Smooth muscle cell (in vitro differentiated cells): ENCODE measurements around the gene PTH1R. TPM values are rescaled to one million over a fixed set of nuclear protein-coding genes. Genes with fewer than 3 reads are reported as not detected.

Experiments used
- DNase-seq: peaks from one replicate; lab custom pipeline; 2025; ENCODE audit not compliant: unreplicated experiment; lab: John Stamatoyannopoulos, UW
- H2AFZ ChIP-seq: fragments of 200-600 bp; sonication (generic); 2 replicates; pipeline ENCODE4 v1.6.0; 2016; ENCODE audit warnings: antibody characterized with exemption, low read depth, mild to moderate bottlenecking
- H3F3A ChIP-seq: fragments of 200-600 bp; sonication (generic); 2 replicates; pipeline ENCODE4 v1.6.0; 2017; ENCODE audit warnings: antibody characterized with exemption, low read depth
- H3K27ac ChIP-seq: fragments of 200-600 bp; sonication (generic); 2 replicates; pipeline ENCODE4 v1.5.1; 2016; ENCODE audit warnings: low read depth, mild to moderate bottlenecking
- H3K27me3 ChIP-seq: fragments of 200-600 bp; sonication (generic); 2 replicates; pipeline ENCODE4 v1.6.1; 2016; ENCODE audit warnings: low read depth, mild to moderate bottlenecking
- H3K36me3 ChIP-seq: fragments of 200-600 bp; sonication (generic); 2 replicates; pipeline ENCODE4 v1.5.1; 2016; ENCODE audit warnings: low read depth
- H3K4me1 ChIP-seq: fragments of 200-600 bp; sonication (generic); 2 replicates; pipeline ENCODE4 v1.5.1; 2016; ENCODE audit warnings: low read depth
- H3K4me2 ChIP-seq: fragments of 200-600 bp; sonication (generic); 2 replicates; pipeline ENCODE4 v1.6.0; 2016; ENCODE audit warnings: mild to moderate bottlenecking
- H3K4me3 ChIP-seq: fragments of 200-600 bp; sonication (generic); 2 replicates; pipeline ENCODE4 v1.5.1; 2016; ENCODE audit warnings: mild to moderate bottlenecking
- H3K79me2 ChIP-seq: fragments of 200-600 bp; sonication (generic); 2 replicates; pipeline ENCODE4 v1.6.0; 2016; ENCODE audit warnings: low read depth, mild to moderate bottlenecking
- H3K9ac ChIP-seq: fragments of 200-600 bp; sonication (generic); 2 replicates; pipeline ENCODE4 v1.6.0; 2016; ENCODE audit warnings: low read depth
- H3K9me3 ChIP-seq: fragments of 200-600 bp; sonication (generic); replicated peaks from 2 replicates; pipeline ENCODE4 v1.5.1; 2016; ENCODE audit warnings: low read depth
- H4K20me1 ChIP-seq: fragments of 200-600 bp; sonication (generic); 2 replicates; pipeline ENCODE4 v1.6.0; 2016; ENCODE audit warnings: low read depth
- CTCF ChIP-seq: fragments of 200-600 bp; sonication (generic); IDR thresholded peaks from 2 replicates; pipeline ENCODE4 v1.5.1; 2017; ENCODE audit warnings: borderline replicate concordance, mild to moderate bottlenecking, antibody characterized with exemption; ENCODE audit not compliant: insufficient read depth, poor library complexity, severe bottlenecking
- WGBS: methylation state at CpG from one replicate; pipeline ENCODE4 v1.1.7; 2016; ENCODE audit warnings: low lambda C conversion rate; 5-methylcytosine and 5-hydroxymethylcytosine counted together
- polyA plus RNA-seq: library from polyadenylated mRNA; unstranded; fragments of >200 nt; fragmentation: Nextera tagmentation; extraction: Ambion mirVana; gene quantifications from 2 replicates; pipeline ENCODE4 v1.2.1, GENCODE V29; 2016
- total RNA-seq: library from RNA; depleted of rRNA; stranded (reverse); fragments of >200 nt; gene quantifications from 2 replicates; pipeline ENCODE4 v1.2.3, GENCODE V29; 2014

Gene PTH1R
- total and polyA plus RNA-seq, 2 experiments from 2014 or later = 17.7 to 50.6 TPM

GRCh38 chr3:46831841-46832240, 45.7 kb upstream of the PTH1R start:
- Histone ChIP-seq H3K4me2 (no peak overlapping the region), H3F3A (no peaks in the 10 kb centered on the region), H3K4me3 (no peak overlapping the region), H3K27ac (no peak overlapping the region), H3K9me3 (no peaks in the 10 kb centered on the region), H3K9ac (no peak overlapping the region), H3K36me3 (no peaks in the 10 kb centered on the region), H3K27me3 (no peaks in the 10 kb centered on the region), H3K79me2 (no peaks in the 10 kb centered on the region), H3K4me1 (no peaks in the 10 kb centered on the region), H2AFZ (no peak overlapping the region), H4K20me1 (no peaks in the 10 kb centered on the region)
- WGBS = 90% methylated on average over 1 of the region's 1 CpG
- TF ChIP-seq CTCF = no peak
- no peak for DNase-seq

- no peak for DNase-seq
- 96% methylated on average over 65 of the region's 65 CpGs for WGBS
- H3K4me3 ChIP-seq = no peak overlapping the region
- no peaks in the 10 kb centered on the region for H3K9me3 ChIP-seq
- no peaks in the 10 kb centered on the region for H3K79me2 ChIP-seq
- no peak overlapping the region for H2AFZ ChIP-seq
- no peaks in the 10 kb centered on the region for H3F3A ChIP-seq
- H3K27me3 ChIP-seq = no peaks in the 10 kb centered on the region
- TF ChIP-seq CTCF = no peak
- H3K27ac ChIP-seq = no peak overlapping the region
- no peak overlapping the region for H3K9ac ChIP-seq
- H4K20me1 ChIP-seq = no peaks in the 10 kb centered on the region
- no peaks in the 10 kb centered on the region for H3K36me3 ChIP-seq
- no peaks in the 10 kb centered on the region for H3K4me1 ChIP-seq
- H3K4me2 ChIP-seq = no peak overlapping the region
Observed at GRCh38 chr3:46833346-46834300, 43.9 kb upstream of the PTH1R start.

- Histone ChIP-seq H3K4me3 (no peak overlapping the region), H2AFZ (no peak overlapping the region), H3K4me2 (no peak overlapping the region), H4K20me1 (no peaks in the 10 kb centered on the region), H3K36me3 (peaks cover 4% of the 10 kb centered on the region), H3F3A (no peaks in the 10 kb centered on the region), H3K27me3 (no peaks in the 10 kb centered on the region), H3K9ac (no peak overlapping the region), H3K9me3 (no peaks in the 10 kb centered on the region), H3K79me2 (no peaks in the 10 kb centered on the region), H3K4me1 (no peaks in the 10 kb centered on the region), H3K27ac (no peak overlapping the region)
- no peak for DNase-seq
- 89% methylated on average over 12 of the region's 12 CpGs for WGBS
- TF ChIP-seq CTCF = no peak
Observed at GRCh38 chr3:46835054-46835453, 42.5 kb upstream of the PTH1R start.

GRCh38 chr3:46835491-46835890, 42.0 kb upstream of the PTH1R start:
- Histone ChIP-seq H4K20me1 (no peaks in the 10 kb centered on the region), H3K27me3 (no peaks in the 10 kb centered on the region), H3K9me3 (no peaks in the 10 kb centered on the region), H3F3A (no peaks in the 10 kb centered on the region), H3K4me2 (no peak overlapping the region), H3K4me1 (no peaks in the 10 kb centered on the region), H3K27ac (no peak overlapping the region), H2AFZ (no peak overlapping the region), H3K9ac (no peak overlapping the region), H3K36me3 (peaks cover 4% of the 10 kb centered on the region), H3K79me2 (no peaks in the 10 kb centered on the region), H3K4me3 (no peak overlapping the region)
- WGBS = 97% methylated on average over 4 of the region's 4 CpGs
- no peak for TF ChIP-seq CTCF
- no peak for DNase-seq
